ENCODE measurements around the gene DMBX1. TPM values are rescaled to one million over a fixed set of nuclear protein-coding genes. Genes with fewer than 3 reads are reported as not detected.

Gene DMBX1
- total and polyA plus RNA-seq, 9 of the 15 experiments (the other 6 are each of a cell fraction or from before 2014, with no cell fraction given): 0.25 to 4.3 (median 1.0) TPM

GRCh38 chr1:46458846-46459245, 30.8 kb upstream of the DMBX1 start (continued):
- TF ChIP-seq ZNF79 (CRISPR knock-in tag; IDR thresholded peaks at IDR 0.05; ENCODE audit: low read depth): no peak
- TF ChIP-seq FOXA3 (CRISPR knock-in tag; conservative IDR thresholded peaks at IDR 0.05 in 1 of 2, IDR thresholded peaks at IDR 0.05 in 1 of 2): no peak
- no peak for TF ChIP-seq RFX7 (CRISPR knock-in tag; IDR thresholded peaks at IDR 0.05)
- no peak for TF ChIP-seq PTBP1 (IDR thresholded peaks at IDR 0.05; ENCODE audit: low read depth, low read length)

- 11% methylated on average over 8 of the region's 8 CpGs for WGBS (ENCODE audit: insufficient coverage, low coverage, missing lambda C conversion rate)
- 0 out of 4 replicates have a peak overlapping the region, but pooled peaks of 1 of the 2 experiments have one; percentile 8 for H3K9ac ChIP-seq (ENCODE audit: insufficient read depth in 1 of 2, low read depth in 2 of 2, low read length in 2 of 2)
- H3K4me3 ChIP-seq: no peak overlapping the region
- H3K9me1 ChIP-seq (ENCODE audit: control insufficient read depth, insufficient read depth, low read length): no peaks in the 10 kb centered on the region
- POLR2A ChIA-PET: interaction anchor here (0.6 to 1.7 kb wide), 4 partner anchors 9 to 63 kb away, joined by 3 to 5 read pairs (median 4); no protein-coding TSS in a partner anchor
- H3K9me3 ChIP-seq (replicated peaks; ENCODE audit: control insufficient read depth, insufficient read depth, low read depth, low read length): no peaks in the 10 kb centered on the region
- H3K79me2 ChIP-seq (ENCODE audit: control insufficient read depth, insufficient read depth, low read length): no peaks in the 10 kb centered on the region
- H3K36me3 ChIP-seq (ENCODE audit: control insufficient read depth, insufficient read depth, low read length): no peaks in the 10 kb centered on the region
- no peak overlapping the region for H3K4me2 ChIP-seq (ENCODE audit: insufficient read depth, low read length)
- DNase-seq (ENCODE audit: extremely low read depth in 1 of 4, low spot score in 3 of 4) (no peak), ATAC-seq (no peak), FAIRE-seq (no peak)
- no peak overlapping the region for H3K27ac ChIP-seq (ENCODE audit: extremely low read depth, low read depth, low read length)
- H2AFZ ChIP-seq (ENCODE audit: low read depth, low read length): no peak overlapping the region
- peaks cover 2 to 34% of the 10 kb centered on the region in 2 experiments; a peak in 4 of 5 replicates for H3K27me3 ChIP-seq (ENCODE audit: control insufficient read depth in 2 of 2, insufficient read depth in 2 of 2, low read length in 2 of 2)
- CTCF ChIA-PET (ENCODE audit: low intra/inter-chr PET ratio): no interaction called here
- no TSS peak for BruUV-seq (replicated peaks)
- no peaks in the 10 kb centered on the region for H4K20me1 ChIP-seq (replicated peaks; ENCODE audit: control insufficient read depth, insufficient read depth, low read length)
- intact Hi-C loops (cut with micrococcal nuclease): no loop called here
- peaks cover 15 to 19% of the 10 kb centered on the region in 2 experiments; a peak in 4 of 5 replicates for H3K4me1 ChIP-seq (replicated peaks in 1 of 2; ENCODE audit: control insufficient read depth in 2 of 2, insufficient read depth in 2 of 2, low read length in 2 of 2)
- in situ Hi-C loops (cut with MboI): no loop called here
- no peak for TF ChIP-seq FOXJ2 (tag; IDR thresholded peaks at IDR 0.05)
- no peak for TF ChIP-seq NR1H2 (CRISPR knock-in tag; IDR thresholded peaks at IDR 0.05)
- no peak for TF ChIP-seq ESRRB (CRISPR knock-in tag; IDR thresholded peaks at IDR 0.05; ENCODE audit: borderline replicate concordance)
- no peak for TF ChIP-seq CBFA2T3 (IDR thresholded peaks at IDR 0.05)
- no peak for TF ChIP-seq MCM5 (IDR thresholded peaks at IDR 0.05; ENCODE audit: low read depth)
- no peak for TF ChIP-seq CHD7 (IDR thresholded peaks at IDR 0.05; ENCODE audit: low read depth, low read length)
Measured at GRCh38 chr1:46459315-46459714, 30.3 kb upstream of the DMBX1 start.
